Measurements from ENCODE around the gene KDSR. TPM values are rescaled to one million over a fixed set of nuclear protein-coding genes. Genes with fewer than 3 reads are reported as not detected.

Gene KDSR
- total RNA-seq, 2 donors from 2014 or later, result 14.5 TPM

DNA sequence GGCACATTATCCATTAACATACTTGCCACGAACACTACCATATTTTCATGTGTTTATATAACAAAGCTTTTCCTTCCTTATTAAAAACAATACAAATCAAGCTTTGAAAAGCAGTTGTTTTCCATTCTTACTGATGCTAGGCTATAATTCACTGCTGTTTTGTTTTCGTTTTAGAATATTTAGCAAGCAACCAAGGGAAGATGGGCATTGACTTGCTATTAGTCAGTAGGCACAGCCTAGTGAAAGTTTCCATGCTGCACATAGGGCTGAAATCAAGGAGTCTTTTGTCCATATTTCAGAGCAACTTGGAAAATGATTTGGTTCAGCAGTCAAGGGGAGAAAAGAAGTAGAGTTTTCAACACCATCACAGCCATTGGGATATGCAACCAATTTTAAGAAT is 78.7 kb downstream of the KDSR start:
- DNase-seq (no peak), ATAC-seq (no peak)
- H3K4me3 ChIP-seq, result no peak overlapping the region
- intact Hi-C loops (cut with DNase I), result no loop called here
- no peaks in the 10 kb centered on the region for H3K36me3 ChIP-seq (replicated peaks in 1 of 2; ENCODE audit: insufficient read depth in 1 of 2, low read depth in 2 of 2)
- H3K27ac ChIP-seq, result no peak overlapping the region
- H3K27me3 ChIP-seq, result no peaks in the 10 kb centered on the region
- 55 to 58% methylated on average over 2 of the region's 2 CpGs for WGBS, 2 donors
- TF ChIP-seq, protein P1, sequence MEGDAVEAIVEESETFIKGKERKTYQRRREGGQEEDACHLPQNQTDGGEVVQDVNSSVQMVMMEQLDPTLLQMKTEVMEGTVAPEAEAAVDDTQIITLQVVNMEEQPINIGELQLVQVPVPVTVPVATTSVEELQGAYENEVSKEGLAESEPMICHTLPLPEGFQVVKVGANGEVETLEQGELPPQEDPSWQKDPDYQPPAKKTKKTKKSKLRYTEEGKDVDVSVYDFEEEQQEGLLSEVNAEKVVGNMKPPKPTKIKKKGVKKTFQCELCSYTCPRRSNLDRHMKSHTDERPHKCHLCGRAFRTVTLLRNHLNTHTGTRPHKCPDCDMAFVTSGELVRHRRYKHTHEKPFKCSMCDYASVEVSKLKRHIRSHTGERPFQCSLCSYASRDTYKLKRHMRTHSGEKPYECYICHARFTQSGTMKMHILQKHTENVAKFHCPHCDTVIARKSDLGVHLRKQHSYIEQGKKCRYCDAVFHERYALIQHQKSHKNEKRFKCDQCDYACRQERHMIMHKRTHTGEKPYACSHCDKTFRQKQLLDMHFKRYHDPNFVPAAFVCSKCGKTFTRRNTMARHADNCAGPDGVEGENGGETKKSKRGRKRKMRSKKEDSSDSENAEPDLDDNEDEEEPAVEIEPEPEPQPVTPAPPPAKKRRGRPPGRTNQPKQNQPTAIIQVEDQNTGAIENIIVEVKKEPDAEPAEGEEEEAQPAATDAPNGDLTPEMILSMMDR (IDR thresholded peaks at IDR 0.05), result no peak
- TF ChIP-seq POLR2A (IDR thresholded peaks at IDR 0.05), result no peak
- H3K9me3 ChIP-seq, result no peaks in the 10 kb centered on the region
- H3K4me1 ChIP-seq, result no peaks in the 10 kb centered on the region

DNA sequence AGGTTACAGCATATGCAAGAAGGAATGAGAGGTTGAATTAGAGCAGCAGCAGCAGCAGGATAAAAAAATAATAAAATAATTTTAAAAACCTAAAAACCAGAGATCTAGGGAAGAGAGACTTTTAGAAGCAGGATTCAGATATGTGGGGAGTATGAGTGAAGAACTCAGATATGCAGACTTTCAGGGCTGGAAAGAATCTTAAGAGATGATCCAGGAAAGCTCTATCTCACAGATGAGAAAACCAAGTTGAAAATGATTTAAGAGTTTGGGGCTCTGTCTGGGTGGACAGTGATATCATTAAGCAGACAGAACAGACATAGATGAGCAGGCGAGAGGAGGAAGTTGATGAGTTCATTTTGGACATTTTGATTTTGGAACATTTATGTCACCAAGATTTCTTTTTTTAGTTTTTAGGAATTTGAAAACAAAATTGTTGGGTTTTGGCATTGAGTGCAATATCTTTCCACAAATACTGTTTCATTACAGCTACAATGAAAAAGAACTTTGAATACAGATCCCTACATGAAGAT is 79.2 kb downstream of the KDSR start:
- Histone ChIP-seq H3K9me3 (no peaks in the 10 kb centered on the region), H3K4me3 (no peak overlapping the region), H3K27ac (no peak overlapping the region), H3K27me3 (no peaks in the 10 kb centered on the region), H3K36me3 (replicated peaks in 1 of 2; ENCODE audit: insufficient read depth in 1 of 2, low read depth in 2 of 2) (no peaks in the 10 kb centered on the region), H3K4me1 (no peaks in the 10 kb centered on the region)
- intact Hi-C loops (cut with DNase I), result no loop called here
- WGBS, 2 donors, result 54 to 62% methylated on average over 1 of the region's 1 CpG
- no peak for TF ChIP-seq POLR2A (IDR thresholded peaks at IDR 0.05)
- TF ChIP-seq, protein P1 (IDR thresholded peaks at IDR 0.05), result no peak
- no peak for ATAC-seq
- no peak for DNase-seq

DNA sequence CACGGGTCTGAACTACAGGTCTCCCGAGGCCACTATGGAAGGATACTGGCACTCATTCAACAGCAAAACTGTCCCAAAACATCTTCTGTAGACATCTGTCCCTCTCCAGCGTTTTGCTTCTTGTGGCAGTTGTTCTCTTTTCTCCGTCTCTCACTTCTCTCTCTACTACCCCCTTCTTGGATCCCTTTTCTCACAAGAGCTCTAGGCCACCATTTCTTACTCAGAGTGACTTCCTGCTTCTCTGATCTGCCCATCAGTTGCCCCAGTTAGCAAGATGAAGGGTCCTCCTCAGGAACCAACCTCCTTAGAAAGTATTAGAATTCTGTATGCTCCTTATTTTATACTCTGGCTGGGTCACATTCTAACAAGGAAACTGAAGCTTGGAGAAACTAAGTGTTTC is 80.1 kb downstream of the KDSR start:
- DNase-seq (no peak), ATAC-seq (no peak)
- no peaks in the 10 kb centered on the region for H3K27me3 ChIP-seq
- H3K9me3 ChIP-seq, result no peaks in the 10 kb centered on the region
- TF ChIP-seq, protein P1 (IDR thresholded peaks at IDR 0.05), result no peak
- TF ChIP-seq POLR2A (IDR thresholded peaks at IDR 0.05), result no peak
- H3K27ac ChIP-seq, result no peak overlapping the region
- H3K4me3 ChIP-seq, result no peak overlapping the region
- intact Hi-C loops (cut with DNase I), result no loop called here
- WGBS, 2 donors, result 56 to 69% methylated on average over 4 of the region's 4 CpGs
- H3K4me1 ChIP-seq, result no peaks in the 10 kb centered on the region
- H3K36me3 ChIP-seq (replicated peaks in 1 of 2; ENCODE audit: insufficient read depth in 1 of 2, low read depth in 2 of 2), result no peaks in the 10 kb centered on the region

DNA sequence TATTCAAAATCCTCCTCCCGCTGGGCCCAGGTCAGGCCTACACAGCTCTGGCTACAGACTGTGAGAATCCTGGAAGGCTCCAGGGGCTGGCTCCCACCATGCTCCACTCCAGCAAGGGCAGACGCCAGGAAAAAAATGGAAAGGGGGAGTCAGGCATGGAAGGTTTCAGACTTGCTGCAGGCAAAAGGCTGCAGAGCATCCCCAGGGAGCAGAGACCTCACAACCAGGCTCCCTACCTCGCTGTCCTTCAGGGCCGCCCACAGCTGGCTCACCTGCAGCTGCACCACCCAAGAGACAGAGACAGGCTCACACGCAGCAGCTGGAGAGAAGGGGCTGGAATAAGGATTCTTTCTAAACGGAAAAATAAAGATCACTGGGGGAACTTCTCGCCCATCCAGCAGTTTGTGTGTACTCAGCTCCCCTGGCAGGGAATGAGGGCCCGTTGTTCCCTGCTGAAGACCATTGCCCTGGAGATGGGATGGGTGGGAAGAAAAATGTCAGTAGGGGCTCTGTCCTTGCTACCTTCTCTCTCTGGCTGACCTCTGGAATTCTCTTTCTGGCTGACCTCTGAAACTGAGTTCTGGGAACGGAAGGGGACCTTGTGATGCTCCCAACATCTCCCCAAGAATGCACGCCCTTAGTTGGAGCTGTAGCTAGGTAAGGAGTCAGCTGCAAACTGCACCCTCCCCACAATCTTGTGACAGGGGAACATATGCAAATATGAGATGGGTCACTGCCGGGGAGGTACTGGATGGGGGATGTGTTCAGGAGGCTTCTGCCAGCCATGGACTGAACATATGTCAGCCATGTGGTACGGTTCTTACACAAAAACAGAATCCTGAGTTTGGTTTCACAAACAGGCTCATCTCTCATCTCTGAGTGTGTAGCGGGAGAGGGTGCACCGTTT is 81.9 kb downstream of the KDSR start:
- ATAC-seq, result no peak
- Histone ChIP-seq H3K36me3 (replicated peaks in 1 of 2; ENCODE audit: insufficient read depth in 1 of 2, low read depth in 2 of 2) (no peaks in the 10 kb centered on the region), H3K4me1 (no peaks in the 10 kb centered on the region), H3K27me3 (no peaks in the 10 kb centered on the region), H3K9me3 (no peaks in the 10 kb centered on the region), H3K27ac (no peak overlapping the region), H3K4me3 (no peak overlapping the region)
- intact Hi-C loops (cut with DNase I), result no loop called here
- no peak for DNase-seq
- WGBS, 2 donors, result 68 to 71% methylated on average over 14 of the region's 14 CpGs
- TF ChIP-seq, protein P1 (IDR thresholded peaks at IDR 0.05), result no peak
- no peak for TF ChIP-seq POLR2A (IDR thresholded peaks at IDR 0.05)

Data from body of pancreas (tissue), 4 donors.